ENCODE results near the gene KCTD17.

The KCTD17 gene

DNA sequence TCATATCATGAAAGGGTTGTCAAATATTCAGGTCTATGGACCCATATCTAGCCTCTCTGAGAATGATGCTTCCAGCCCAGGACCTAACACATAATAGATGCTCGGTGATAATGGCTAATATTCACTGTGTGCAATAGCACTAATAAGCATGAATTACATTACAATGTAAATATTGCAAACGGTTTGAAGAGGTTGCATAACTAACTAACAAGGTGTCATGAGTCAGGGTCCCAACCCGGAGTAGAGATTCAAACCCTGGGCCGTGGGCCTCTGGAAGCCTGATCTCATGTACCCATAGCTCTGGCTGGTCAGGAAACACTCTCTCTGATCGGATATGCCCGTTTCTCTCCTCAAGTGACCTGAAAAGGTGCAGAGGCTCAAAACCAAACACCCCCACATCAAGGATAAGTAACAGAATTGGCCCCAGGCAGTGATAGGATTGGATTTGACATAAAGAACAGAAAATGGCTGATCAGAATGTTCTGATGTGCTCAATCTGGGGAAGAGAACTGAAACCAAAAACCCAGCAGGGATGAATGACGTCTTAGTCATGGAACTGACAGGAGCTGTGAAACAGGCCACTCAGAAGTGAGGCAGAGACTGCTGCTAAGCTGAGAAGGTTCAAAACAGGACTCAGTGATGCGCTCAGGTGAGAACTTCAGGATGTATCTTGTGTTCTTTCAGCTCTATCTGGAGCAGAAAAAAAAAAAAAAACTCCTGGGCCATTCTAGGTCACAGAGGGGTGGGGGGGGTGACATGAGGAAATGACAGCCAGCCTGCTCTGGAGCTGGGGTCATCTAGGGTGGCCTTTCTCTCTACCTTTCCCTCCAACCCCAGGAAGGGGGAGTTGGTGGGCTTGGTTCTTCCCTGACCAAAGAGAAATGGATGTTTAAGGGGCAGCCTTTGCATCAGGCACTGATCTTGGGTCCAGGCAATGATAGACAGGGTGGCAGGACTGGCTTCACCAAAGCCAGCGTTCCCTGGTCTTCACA, 6.6 kb upstream of the KCTD17 start:
- no peak for TF ChIP-seq ZFX (IDR thresholded peaks at IDR 0.05; ENCODE audit: borderline replicate concordance)
- TF ChIP-seq, protein P1, sequence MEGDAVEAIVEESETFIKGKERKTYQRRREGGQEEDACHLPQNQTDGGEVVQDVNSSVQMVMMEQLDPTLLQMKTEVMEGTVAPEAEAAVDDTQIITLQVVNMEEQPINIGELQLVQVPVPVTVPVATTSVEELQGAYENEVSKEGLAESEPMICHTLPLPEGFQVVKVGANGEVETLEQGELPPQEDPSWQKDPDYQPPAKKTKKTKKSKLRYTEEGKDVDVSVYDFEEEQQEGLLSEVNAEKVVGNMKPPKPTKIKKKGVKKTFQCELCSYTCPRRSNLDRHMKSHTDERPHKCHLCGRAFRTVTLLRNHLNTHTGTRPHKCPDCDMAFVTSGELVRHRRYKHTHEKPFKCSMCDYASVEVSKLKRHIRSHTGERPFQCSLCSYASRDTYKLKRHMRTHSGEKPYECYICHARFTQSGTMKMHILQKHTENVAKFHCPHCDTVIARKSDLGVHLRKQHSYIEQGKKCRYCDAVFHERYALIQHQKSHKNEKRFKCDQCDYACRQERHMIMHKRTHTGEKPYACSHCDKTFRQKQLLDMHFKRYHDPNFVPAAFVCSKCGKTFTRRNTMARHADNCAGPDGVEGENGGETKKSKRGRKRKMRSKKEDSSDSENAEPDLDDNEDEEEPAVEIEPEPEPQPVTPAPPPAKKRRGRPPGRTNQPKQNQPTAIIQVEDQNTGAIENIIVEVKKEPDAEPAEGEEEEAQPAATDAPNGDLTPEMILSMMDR (IDR thresholded peaks at IDR 0.05), result no peak
- H3K27ac ChIP-seq, result no peak overlapping the region

DNA sequence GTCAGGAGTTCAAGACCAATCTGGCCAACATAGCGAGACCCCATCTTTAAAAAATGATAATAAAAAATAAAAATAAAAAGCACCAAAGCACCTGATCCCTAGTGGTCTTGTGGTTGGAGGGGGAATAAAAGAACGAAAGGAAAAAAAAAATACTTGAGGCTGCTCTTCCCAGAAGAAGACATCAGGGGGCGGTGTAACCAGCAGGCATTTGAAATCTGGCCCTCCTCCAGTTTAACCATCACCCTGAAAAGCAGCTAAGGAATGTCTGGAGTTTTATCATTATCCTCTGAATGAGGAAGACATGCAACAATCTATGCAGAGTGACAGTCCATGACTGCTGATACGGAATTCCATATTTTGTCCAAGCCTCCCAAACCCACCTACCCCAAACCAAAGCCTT, 5.6 kb upstream of the KCTD17 start:
- TF ChIP-seq, protein P1 (IDR thresholded peaks at IDR 0.05), result peak; percentile 71
- no peak for TF ChIP-seq ZFX (IDR thresholded peaks at IDR 0.05; ENCODE audit: borderline replicate concordance)
- H3K27ac ChIP-seq, result no peak overlapping the region

DNA sequence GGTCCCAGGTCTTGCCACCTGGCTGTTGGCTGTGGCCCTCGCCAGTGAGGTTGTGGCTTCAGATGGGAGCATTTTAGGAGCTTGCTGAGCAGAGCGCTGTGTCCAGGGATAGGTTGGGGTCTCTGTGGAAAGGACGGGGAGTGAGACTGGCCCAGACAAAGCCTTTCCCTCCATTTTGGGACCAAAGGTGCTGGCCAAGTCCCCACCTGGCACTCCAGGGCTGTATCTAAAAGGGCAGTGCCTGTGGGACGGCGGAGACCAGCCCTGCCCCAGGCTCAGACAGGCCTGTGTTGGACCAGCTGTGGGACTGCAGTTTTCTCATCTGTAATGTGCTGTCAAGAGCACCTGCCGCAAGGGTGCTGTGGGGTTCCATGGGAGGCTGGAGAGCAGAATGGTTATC, 5.0 kb upstream of the KCTD17 start:
- TF ChIP-seq ZFX (IDR thresholded peaks at IDR 0.05; ENCODE audit: borderline replicate concordance), result no peak
- no peak overlapping the region for H3K27ac ChIP-seq

DNA sequence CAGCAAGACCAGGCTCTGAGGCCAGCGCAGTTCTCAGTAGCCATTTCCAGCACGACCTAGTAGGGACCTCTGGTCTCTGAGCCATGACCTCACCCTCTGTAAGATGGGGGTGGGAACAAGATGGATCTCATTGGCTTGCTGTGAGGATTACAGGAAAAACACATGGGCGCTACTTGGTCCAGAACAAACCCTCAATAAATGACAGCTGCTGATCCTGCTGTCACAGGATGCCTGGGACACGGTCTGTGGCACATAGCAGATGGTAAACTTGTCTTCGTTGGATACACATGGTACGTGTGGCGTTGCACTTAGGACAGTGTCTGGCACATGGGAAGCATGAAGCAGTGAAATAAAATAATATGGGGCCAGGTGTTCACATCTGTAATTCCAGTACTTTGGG, 4.5 kb upstream of the KCTD17 start:
- no peak overlapping the region for H3K27ac ChIP-seq
- no peak for TF ChIP-seq ZFX (IDR thresholded peaks at IDR 0.05; ENCODE audit: borderline replicate concordance)
- TF ChIP-seq, protein P1 (IDR thresholded peaks at IDR 0.05), result no peak

DNA sequence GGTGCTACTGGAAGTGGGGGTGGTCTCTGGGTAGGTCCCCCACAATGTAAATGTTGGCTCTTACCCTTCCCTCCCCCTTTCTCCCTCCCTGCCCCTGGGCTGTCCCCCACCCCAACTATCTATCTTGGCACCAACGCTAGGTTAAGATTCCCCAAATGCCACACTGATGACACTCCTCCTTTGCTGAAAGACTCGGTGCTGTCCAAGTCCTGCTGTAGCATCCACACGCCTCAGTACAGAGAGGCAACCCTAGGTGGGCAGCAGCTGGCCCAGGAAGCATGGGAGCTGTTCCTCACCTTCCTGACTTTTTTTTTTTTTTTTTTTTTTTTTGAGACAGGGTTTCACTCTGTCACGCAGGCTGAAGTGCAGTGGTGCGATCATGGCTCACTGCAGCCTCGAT, 3.4 kb upstream of the KCTD17 start:
- H3K27ac ChIP-seq, result no peak overlapping the region
- no peak for TF ChIP-seq ZFX (IDR thresholded peaks at IDR 0.05; ENCODE audit: borderline replicate concordance)
- TF ChIP-seq, protein P1 (IDR thresholded peaks at IDR 0.05), result no peak

DNA sequence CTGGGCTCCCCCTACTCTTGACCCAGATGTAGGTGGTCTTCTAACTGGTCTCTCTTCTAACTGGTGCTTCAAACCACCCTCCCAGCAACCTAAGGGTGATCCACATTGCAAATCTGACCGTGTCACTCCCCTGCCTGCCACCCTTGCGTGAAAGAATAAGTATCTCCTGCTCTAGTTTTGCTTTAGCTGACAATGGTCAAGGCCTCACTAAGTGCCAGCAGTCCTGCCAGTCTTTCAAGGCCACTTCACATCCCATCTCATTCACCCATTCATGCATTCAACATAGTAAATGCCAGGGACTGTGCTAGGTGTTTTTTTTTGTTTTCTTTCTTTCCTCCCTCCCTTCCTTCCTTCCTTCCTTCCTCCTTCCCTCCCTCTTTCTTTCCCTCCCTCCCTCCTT, 2.3 kb upstream of the KCTD17 start:
- no peak overlapping the region for H3K27ac ChIP-seq

DNA sequence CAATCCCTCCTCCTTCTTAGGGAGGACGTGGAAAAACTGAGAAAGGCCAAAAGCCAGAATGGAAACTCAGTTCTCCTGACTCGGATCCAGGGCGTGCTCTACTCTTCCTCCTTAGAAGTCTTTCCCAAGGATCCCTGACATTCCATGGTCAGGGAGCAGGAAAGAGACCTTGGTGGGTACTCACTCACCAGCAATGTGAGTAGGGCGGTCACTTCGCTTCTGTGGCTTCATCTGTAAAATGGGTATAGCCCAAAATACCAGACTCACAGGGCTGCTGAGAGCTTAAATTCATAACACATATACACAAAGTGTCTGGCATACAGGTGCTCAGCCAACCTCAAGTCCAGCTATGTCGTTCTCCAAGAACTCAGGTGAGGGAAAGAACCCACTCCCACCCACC, 629 bp upstream of the KCTD17 start:
- no peak overlapping the region for H3K27ac ChIP-seq
- TF ChIP-seq ZFX (IDR thresholded peaks at IDR 0.05; ENCODE audit: borderline replicate concordance), result no peak
- TF ChIP-seq, protein P1 (IDR thresholded peaks at IDR 0.05), result no peak

More for the DNA sequence above, 2.3 kb upstream of the KCTD17 start:
- TF ChIP-seq, protein P1 (IDR thresholded peaks at IDR 0.05), result no peak
- no peak for TF ChIP-seq ZFX (IDR thresholded peaks at IDR 0.05; ENCODE audit: borderline replicate concordance)

Measured in 22Rv1 (cell line).